Stimulated activated CD8-positive, alpha-beta memory T cell treated with anti-CD3 and anti-CD28 coated beads, Interleukin-4, amount 100 ng/mL, for 24 hours (primary cell): Measurements from ENCODE around the gene CENPP.

ENCODE experiments used
- DNase-seq: peaks from one replicate; pipeline ENCODE4 v3.0.0-alpha.2; 2020; ENCODE audit warnings: low read depth

The CENPP gene

DNA sequence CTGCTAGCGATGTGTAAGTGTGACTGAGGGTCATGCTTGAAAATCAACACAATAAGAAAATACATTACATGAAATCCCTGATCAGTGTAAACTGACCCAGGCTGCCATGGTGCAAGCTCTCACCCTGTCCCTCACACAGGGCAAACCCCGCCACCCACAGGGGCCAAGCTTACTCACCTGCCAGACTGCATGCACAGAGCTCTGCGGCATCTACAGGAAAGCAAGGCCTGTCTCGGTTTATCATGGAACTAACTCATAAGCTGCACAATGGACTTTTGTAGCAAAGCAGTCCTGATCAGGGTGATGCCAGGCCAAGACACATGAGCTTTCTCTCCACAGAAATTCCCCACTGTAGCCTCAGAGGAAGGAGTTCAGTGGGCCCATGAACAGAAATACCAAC, 334.5 kb downstream of the CENPP start:
- no peak for DNase-seq

DNA sequence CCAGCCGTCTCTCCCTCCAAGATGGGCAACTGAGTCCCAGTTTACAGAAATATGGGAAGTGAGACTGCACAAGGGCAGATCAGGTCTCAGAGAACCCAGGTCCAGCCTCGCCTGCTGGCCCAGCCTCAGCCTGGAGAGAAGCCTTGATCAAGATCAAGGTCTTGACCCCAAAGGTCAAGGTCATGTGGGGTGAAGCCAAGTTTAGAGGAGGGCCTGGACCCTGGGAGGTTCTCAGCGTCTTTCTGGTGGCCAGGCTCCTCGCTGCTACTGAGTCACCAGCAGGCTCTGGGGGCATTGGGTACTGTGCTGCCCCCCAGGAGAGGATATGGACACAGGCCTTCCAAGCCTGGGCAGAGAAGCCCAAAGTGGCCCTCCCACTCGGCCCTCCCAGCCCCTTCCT, 335.4 kb downstream of the CENPP start:
- DNase-seq, result no peak

DNA sequence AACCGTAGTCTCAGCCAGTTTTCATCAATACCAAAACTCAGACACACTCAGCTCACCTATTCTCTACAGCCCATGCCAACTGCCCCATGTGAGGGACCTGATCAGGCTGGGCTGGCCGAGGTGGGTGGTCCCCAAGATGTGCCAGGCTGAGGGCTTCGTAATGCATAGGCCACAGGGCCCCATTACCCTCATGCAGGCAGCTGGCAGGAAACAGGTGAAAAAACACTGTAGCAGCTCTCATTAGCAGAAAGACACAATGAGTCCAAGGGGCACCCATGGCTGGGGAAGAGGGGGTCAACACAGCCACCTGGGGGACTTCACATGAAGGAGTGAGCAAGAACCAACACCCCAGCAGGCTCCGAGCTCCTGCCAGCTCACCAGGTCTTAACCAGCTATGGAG, 336.0 kb downstream of the CENPP start:
- no peak for DNase-seq

DNA sequence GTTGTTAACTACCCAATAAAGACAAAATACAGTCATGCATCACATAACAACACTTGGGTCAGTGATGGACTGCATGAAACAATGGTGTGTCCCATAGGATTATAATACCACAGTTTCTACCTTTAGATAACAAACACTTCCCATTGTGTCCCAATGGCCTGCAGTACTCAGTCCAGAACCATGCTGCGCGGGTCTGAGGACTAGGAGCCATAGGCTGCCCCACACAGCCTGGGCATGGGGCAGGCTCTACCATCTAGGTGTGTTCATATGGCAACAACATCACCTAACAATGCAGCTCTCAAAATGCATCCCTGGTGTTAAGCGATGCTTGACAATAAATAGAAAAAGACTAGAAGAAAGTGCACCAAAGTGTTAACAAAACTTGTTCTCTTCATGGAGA, 337.4 kb downstream of the CENPP start:
- DNase-seq, result no peak

DNA sequence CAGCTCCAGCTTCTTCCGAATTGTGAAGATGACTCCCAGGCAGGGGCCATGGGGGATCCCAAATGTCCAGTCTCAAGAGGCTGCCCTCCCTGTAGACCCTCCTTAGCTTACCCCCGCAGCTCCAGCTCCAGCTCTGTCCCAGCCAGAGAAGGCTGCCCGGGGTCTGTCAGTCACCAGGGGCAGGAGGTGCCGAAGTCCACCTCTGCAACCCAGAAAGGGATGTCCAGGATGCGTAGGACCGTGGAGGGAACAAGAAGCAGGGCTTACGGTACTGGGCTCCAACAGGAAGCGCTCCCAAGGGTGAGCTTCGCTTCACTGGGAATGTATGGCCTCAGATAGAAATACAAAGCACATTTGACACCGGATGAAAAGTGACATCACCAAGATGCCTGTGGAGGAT, 338.2 kb downstream of the CENPP start:
- DNase-seq, result no peak

DNA sequence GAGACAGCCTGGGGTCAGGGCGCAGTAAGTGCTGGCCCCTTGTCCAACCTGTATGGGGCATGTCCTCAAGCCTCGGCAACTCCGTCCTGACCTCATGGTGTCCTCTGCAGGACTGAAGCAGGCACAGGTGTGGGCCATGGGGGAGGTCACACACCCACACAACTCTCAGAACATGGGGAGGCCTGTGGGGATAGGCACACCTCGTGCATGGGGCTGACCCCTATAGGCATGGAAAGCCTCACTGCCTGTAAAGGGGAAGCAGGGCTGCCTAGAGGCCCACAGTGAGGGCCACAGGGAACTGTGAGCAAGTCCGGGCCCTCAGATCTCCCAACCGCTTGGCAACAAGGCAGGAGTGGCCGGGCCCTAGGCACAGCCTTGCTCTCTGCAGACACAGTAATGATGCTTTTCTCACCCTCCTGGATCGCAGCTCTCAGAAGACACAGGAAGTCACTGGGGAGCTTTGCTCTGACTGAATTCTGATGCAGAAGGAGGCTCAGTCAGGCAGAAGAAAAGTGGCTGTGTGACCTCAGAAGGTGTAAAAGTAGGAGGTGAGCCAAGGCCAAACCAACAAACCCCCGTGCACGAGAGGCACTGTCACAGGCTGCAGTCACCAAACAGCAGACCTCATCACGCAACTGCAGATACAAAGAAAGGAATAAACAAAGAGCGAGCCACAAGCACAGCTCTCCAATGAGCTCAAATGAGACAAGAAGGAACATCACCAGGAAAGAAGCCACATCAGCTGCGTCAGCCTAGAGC, 338.8 kb downstream of the CENPP start:
- no peak for DNase-seq

DNA sequence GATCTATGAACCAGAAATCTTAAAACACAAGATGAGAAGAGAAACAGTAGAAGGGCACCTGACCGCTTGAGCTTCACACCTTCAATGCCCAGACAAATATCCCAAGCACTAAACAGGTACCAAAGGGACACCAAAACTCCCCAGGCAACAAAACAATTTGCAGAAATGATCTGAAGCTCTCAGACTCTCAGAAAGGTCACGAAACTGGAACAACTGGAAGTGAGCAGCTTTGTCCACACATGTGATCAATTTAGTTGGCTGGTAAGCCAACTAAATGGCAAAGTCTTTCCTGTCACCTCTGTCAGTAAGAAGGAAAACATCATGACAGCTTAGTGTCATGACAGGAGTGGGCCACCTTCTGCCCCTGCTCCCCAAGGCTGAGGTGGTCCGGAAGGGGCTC, 340.1 kb downstream of the CENPP start:
- no peak for DNase-seq

DNA sequence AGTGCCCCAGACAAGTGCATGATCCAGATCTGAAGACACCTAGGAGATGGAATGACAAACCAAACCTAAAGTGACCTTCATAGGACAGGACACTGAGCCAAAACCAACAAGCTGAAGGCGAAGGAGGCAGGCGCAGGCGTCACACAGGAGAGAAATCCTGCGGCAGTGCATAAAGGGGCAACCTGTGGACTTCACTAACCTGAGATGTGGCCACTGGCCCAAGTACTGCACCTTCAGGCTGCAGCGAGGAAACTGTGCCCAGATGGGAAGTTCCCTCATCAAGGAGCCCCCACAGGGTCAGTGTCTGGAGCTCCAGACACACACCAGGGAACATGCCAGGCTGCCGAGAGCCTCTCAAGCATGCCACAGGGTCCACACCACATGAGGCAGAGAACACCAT, 340.5 kb downstream of the CENPP start:
- DNase-seq, result no peak

DNA sequence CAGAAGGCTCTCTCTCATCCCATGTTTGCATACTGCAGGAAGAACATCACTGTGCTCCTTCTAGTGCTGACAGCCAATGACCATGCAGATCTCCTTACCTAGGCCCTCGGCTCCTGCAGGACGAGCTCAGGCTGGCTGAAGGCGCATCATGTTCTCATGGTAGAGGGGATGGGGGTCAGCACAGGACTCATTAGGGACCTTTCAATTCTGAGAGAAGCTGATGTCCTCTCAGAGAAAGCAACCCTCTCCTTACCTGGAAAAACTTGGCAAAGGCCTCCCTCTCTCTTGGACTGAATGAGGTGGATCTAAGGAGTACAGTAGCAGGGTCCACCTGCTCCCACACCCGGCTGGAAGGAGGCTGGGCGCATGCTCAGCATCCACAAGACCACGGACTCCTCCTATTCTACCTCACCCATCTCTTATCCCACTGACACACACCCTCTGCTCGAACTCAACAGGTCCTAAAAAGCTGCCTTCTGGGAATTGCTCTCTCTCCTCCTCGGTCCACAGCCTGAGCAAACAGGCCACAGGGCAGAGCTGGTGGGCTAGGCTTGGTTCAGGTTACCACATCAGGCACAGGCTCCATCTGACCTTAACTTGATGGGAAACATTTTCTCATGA, 341.3 kb downstream of the CENPP start:
- DNase-seq, result no peak

DNA sequence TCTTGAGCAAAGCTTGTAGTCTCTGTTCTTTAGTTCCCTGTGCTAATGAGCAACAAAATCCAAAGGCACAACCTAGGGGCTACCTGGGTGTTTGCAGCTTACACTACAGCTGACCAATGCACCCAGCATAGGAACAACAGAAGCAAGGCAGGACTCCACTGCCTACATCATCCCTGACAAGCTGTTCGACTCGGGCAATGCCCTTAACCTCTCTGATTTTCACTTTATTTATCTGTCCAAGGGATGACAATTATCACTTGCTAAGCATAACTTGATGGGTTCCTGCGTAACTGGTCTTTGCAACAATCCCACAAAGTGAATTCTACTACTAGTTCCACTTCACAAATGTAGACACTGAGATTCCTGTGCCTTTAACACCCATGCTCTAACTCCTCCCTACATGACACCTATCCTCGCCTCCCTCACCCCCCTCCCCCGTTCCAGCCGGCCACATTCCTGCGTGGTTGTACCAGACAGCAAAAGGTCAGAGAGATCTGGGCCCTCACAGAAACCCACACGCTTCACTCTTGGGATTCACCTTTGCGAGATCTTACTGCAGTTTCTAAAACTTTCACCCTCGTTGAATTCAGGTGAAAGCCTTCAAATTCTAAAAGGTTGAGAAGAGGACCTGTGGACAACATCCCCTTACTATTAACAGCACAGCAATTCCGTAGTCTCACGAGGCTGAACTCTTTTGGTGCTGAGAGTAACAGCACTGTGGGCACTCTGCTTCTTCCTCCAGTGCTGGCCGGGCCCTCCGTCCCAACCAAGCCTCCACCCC, 343.2 kb downstream of the CENPP start:
- DNase-seq, result peak; percentile 46

DNA sequence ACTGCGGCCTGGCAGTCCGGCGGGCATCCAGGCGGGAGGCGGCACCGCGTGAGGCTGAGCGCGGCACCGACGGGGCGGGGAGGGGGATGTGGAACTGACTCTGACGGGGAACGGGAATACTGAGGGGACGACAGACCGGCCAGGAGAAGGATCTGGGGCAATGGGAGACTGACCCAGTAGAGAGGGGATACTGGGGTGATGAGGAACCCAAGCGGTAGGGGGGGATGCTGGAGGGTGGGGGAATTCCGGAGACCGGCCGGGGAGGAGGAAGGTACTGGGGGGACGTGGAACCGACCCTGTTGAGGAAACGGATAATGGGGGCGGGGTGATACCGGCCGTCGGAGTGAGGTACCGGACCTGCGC, 343.8 kb downstream of the CENPP start:
- peak; percentile 18 for DNase-seq
